WI38 (cell line): ENCODE measurements around the gene UBXN11.

Experiments used
- H3K4me3 ChIP-seq: 2 replicates; pipeline ENCODE4 v1.5.1; 2011; ENCODE audit warnings: low read depth, mild to moderate bottlenecking, control low read depth, low read length
- CTCF ChIP-seq: IDR thresholded peaks from 2 replicates; pipeline ENCODE4 v1.5.1; 2012; ENCODE audit warnings: low read depth, mild to moderate bottlenecking, control low read depth, low read length

The UBXN11 gene

GRCh38 chr1:26345718-26346117 lies 39.3 kb upstream of the UBXN11 start:
- H3K4me3 ChIP-seq, result no peak overlapping the region
- TF ChIP-seq CTCF, result no peak

- TF ChIP-seq CTCF, result no peak
- H3K4me3 ChIP-seq, result no peak overlapping the region
Observed at GRCh38 chr1:26344147-26344920, 37.9 kb upstream of the UBXN11 start.

DNA sequence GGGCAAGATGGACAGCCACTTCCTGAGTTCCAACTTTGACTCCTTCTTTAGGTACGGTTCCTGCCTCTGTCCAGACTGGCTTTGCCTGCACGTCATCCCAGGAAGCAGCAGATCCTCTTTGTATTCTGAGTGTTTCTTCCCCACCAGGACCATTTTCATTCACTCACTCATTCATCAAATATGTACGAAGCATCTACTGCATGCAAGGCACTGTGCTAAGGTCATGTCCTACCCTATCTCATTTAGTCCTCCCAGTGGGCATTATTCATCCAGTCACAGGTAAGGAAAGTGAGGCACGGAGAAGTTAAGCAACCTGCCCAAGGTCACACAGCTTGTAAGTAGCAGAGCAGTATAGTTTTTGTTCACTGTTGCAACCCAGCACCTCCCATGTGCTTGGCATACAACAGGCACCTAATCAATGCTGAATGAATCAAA lies 33.6 kb upstream of the UBXN11 start:
- no peak for TF ChIP-seq CTCF
- H3K4me3 ChIP-seq, result no peak overlapping the region

- H3K4me3 ChIP-seq, result no peak overlapping the region
- no peak for TF ChIP-seq CTCF
Observed at GRCh38 chr1:26338670-26339069, 32.2 kb upstream of the UBXN11 start.

- TF ChIP-seq CTCF, result no peak
- H3K4me3 ChIP-seq, result no peak overlapping the region
Observed at GRCh38 chr1:26337625-26338024, 31.2 kb upstream of the UBXN11 start.

DNA sequence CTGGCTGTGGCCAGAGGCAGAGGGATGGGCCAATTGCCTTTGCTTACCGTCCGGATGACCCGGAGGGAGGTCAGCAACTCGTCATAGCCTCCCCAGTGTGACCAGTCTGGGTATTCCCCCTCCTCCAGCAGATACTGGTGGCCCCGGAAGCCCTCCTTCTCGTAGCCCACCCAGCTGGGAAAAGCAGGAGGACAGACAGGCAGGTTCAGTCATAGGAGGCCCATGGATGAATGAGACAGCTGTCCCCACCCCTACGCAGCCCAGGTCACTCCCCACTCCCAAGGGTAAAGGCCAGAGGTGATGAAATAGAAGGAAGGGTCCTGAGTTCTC lies 30.7 kb upstream of the UBXN11 start:
- H3K4me3 ChIP-seq, result no peak overlapping the region
- TF ChIP-seq CTCF, result no peak

DNA sequence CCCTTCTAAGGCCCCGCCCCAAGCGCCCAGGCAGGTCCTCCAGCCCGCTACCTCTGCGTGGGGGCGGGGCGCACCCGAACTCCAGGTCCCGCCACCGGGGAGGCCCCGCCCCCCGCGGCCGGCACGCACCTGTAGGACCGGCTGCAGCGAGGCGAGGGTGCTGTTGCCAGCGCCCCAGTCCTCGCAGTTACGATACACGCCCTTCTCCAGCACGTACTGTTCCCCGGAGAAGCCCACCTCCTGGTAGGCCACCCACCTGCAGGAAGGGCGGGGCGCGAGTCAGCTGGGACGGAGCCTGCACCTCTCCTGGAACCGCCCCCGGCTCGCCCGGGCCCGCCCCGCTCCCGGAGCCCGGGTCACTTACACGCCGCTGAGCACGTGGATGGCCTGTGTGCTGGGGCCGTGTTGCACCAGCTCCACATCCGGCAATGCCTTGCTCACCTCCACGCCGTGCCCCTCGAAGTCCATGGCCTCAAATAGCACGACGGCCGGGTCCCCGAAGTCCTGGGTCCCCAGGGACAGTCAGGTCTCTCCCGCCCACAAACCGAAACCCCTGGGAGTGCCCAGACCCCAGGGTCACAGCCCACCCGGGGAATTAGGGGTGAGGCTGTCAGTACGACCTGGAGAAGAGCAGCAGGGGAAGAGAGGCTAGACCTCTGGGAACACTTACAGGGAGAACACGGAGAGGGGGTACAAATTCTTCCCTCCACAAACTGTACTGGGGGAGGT lies 30.2 kb upstream of the UBXN11 start:
- H3K4me3 ChIP-seq, result peak overlapping the region; percentile 52
- no peak for TF ChIP-seq CTCF
